HEK293T (cell line): ENCODE data around the gene FBLL1.

Experiments
- ARNT ChIP-seq: fragments of 450-650 bp; IDR thresholded peaks from 2 replicates; pipeline ENCODE4 v1.6.1; 2017; ENCODE audit warnings: mild to moderate bottlenecking
- ELF4 ChIP-seq: fragments of 450-650 bp; IDR thresholded peaks from 2 replicates; pipeline ENCODE4 v1.6.1; 2017; ENCODE audit warnings: antibody characterized with exemption
- FOXA1 ChIP-seq: fragments of 450-650 bp; IDR thresholded peaks from 2 replicates; pipeline ENCODE4 v1.6.1; 2016; ENCODE audit warnings: mild to moderate bottlenecking
- FOXK2 ChIP-seq: fragments of 450-650 bp; IDR thresholded peaks from 2 replicates; pipeline ENCODE4 v1.6.1; 2016; ENCODE audit warnings: mild to moderate bottlenecking
- FOXM1 ChIP-seq: fragments of 450-650 bp; IDR thresholded peaks from 2 replicates; pipeline ENCODE4 v1.6.1; 2017; ENCODE audit warnings: mild to moderate bottlenecking, borderline replicate concordance
- L3MBTL2 ChIP-seq: fragments of 450-650 bp; conservative IDR thresholded peaks from 2 replicates; pipeline ENCODE4 v1.6.1; 2016; ENCODE audit warnings: mild to moderate bottlenecking
- SP1 ChIP-seq: fragments of 450-650 bp; IDR thresholded peaks from 2 replicates; pipeline ENCODE4 v1.6.1; 2017
- SUZ12 ChIP-seq: fragments of 450-650 bp; IDR thresholded peaks from 2 replicates; pipeline ENCODE4 v1.6.1; 2016; ENCODE audit warnings: mild to moderate bottlenecking
- TARDBP ChIP-seq: fragments of 450-650 bp; IDR thresholded peaks from 2 replicates; pipeline ENCODE4 v1.6.1; 2016
- TF ChIP-seq, protein P1 (sequence below): fragments of 450-650 bp; IDR thresholded peaks from 2 replicates; pipeline ENCODE4 v1.6.1; 2016

DNA sequence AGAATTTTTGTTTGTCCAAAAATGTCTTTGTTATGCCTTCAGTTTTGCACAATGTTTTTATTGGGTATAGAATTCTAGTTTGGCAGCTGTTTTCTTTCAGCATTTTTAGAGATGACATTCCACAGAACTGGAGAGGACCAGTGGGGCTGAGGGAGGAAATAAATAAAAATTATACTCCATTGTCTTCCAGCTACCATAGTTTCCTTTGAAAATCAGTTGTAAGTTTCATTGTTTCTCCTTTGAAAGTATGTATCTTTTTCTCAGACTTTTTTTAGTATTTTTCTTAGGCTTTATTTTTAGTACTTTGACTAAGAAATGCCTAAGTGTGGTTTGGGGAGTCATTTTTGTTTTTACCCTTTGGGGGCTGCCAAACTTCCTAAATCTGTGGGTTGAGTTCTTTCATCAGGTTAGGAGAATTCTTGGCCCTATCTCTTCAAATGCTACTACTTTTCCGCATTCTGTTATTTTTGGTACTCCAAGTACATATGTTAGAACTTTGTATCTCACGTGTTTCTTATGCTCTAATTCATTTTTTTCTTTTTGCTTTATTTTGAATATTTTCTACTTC is 15.2 kb upstream of the FBLL1 start:
- TF ChIP-seq SUZ12 (no peak), FOXA1 (no peak), ARNT (no peak), L3MBTL2 (no peak), FOXK2 (no peak), FOXM1 (no peak), SP1 (no peak), TARDBP (no peak), ELF4 (no peak)
- TF ChIP-seq, protein P1, sequence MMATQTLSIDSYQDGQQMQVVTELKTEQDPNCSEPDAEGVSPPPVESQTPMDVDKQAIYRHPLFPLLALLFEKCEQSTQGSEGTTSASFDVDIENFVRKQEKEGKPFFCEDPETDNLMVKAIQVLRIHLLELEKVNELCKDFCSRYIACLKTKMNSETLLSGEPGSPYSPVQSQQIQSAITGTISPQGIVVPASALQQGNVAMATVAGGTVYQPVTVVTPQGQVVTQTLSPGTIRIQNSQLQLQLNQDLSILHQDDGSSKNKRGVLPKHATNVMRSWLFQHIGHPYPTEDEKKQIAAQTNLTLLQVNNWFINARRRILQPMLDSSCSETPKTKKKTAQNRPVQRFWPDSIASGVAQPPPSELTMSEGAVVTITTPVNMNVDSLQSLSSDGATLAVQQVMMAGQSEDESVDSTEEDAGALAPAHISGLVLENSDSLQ, result no peak
